Liver (tissue), 3 donors: ENCODE data around the gene ZMYM2.

ENCODE experiments used
- ATF3 ChIP-seq: IDR thresholded peaks from 2 replicates; pipeline ENCODE4 v1.6.1; 2016; ENCODE audit warnings: antibody characterized with exemption
- CTCF ChIP-seq: fragments of 150-350 bp; IDR thresholded peaks from 2 replicates; pipeline ENCODE4 v1.5.1; 2017; ENCODE audit warnings: improper control_type of control experiment, low read depth, low read length; ENCODE audit not compliant: missing input control
- EGR1 ChIP-seq, 2 donors: IDR thresholded peaks; 2 replicates each; pipeline ENCODE4 v1.6.1; 2016 to 2018; ENCODE audit warnings: antibody characterized with exemption in 2 of 2, low read depth in 2 of 2
- GABPA ChIP-seq, 2 donors: IDR thresholded peaks in 1 of 2; conservative IDR thresholded peaks in 1 of 2; 2 replicates each; pipeline ENCODE4 v1.6.1; 2016; ENCODE audit warnings: antibody characterized with exemption in 2 of 2, mild to moderate bottlenecking in 1 of 2, moderate library complexity in 1 of 2
- TAF1 ChIP-seq: conservative IDR thresholded peaks from 2 replicates; pipeline ENCODE4 v1.6.1; 2016; ENCODE audit warnings: antibody characterized with exemption, mild to moderate bottlenecking
- YY1 ChIP-seq: IDR thresholded peaks from 2 replicates; pipeline ENCODE4 v1.6.1; 2016; ENCODE audit warnings: antibody characterized with exemption, mild to moderate bottlenecking
- ZBTB33 ChIP-seq: IDR thresholded peaks from 2 replicates; pipeline ENCODE4 v1.6.1; 2016; ENCODE audit warnings: antibody characterized with exemption
- donor health status: healthy.
- donor health status: healthy.

GRCh38 chr13:20000062-20000552 is 41.6 kb downstream of the ZMYM2 start:
- no peak for TF ChIP-seq GABPA (IDR thresholded peaks at IDR 0.05 in 1 of 2, conservative IDR thresholded peaks at IDR 0.05 in 1 of 2)
- no peak for TF ChIP-seq CTCF
- TF ChIP-seq ATF3 = no peak
- TF ChIP-seq EGR1 (IDR thresholded peaks at IDR 0.05; ENCODE audit: low read depth in 2 of 2) = no peak
- no peak for TF ChIP-seq ZBTB33
- TF ChIP-seq TAF1 = no peak
- no peak for TF ChIP-seq YY1
